Esophagus squamous epithelium (tissue), 4 donors: ENCODE measurements around the gene LPP.

ENCODE experiments used
- POLR2A ChIP-seq, 4 donors: fragments of 450-650 bp; IDR thresholded peaks; one replicate each; pipeline ENCODE4 v1.6.1; 2017; ENCODE audit warnings: antibody characterized with exemption in 4 of 4, mild to moderate bottlenecking in 4 of 4, moderate library complexity in 3 of 4
- TF ChIP-seq, protein P1 (sequence below), 6 experiments: fragments of 450-650 bp in 4 of 6; fragments of 200-600 bp in 2 of 6; sonication (generic) in 2 of 6; IDR thresholded peaks; one replicate each; pipeline ENCODE4 v1.5.1; 2016 to 2019; ENCODE audit warnings: antibody characterized with exemption in 6 of 6, mild to moderate bottlenecking in 4 of 6, moderate library complexity in 4 of 6

DNA sequence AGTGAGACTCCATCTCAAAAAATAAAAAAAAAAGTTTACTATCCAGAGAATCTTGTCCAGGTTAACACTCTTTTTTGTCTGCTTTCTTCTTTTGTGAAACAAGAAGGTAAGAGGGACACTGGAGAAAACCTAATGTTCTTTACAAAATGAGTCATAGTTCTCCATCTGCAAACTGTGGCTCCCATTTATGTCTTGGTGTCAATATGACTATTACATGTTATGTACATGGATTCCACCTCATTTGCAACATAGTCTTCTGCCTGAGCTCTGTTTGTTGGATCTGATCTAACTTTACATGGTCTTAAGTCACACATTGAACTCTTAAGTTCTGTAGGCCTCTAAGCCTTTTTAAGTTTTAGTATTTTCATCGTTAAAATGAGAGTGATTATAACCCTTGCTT lies 596.7 kb downstream of the LPP start:
- no peak for TF ChIP-seq POLR2A (IDR thresholded peaks at IDR 0.05)
- TF ChIP-seq, protein P1, sequence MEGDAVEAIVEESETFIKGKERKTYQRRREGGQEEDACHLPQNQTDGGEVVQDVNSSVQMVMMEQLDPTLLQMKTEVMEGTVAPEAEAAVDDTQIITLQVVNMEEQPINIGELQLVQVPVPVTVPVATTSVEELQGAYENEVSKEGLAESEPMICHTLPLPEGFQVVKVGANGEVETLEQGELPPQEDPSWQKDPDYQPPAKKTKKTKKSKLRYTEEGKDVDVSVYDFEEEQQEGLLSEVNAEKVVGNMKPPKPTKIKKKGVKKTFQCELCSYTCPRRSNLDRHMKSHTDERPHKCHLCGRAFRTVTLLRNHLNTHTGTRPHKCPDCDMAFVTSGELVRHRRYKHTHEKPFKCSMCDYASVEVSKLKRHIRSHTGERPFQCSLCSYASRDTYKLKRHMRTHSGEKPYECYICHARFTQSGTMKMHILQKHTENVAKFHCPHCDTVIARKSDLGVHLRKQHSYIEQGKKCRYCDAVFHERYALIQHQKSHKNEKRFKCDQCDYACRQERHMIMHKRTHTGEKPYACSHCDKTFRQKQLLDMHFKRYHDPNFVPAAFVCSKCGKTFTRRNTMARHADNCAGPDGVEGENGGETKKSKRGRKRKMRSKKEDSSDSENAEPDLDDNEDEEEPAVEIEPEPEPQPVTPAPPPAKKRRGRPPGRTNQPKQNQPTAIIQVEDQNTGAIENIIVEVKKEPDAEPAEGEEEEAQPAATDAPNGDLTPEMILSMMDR (IDR thresholded peaks at IDR 0.05): no peak
